Mammary epithelial cell (primary cell): ENCODE results near the gene NLN.
"Not testable (repeated sequence)": the region's sequence is repeated elsewhere in the genome, so short reads cannot be mapped to it uniquely, and the experiment has no call there.

ENCODE experiments used
- EZH2 ChIP-seq: IDR thresholded peaks from 2 replicates; pipeline ENCODE4 v1.6.1; 2012; ENCODE audit warnings: low read length, inconsistent platforms, borderline replicate concordance
- TF ChIP-seq, protein P1 (sequence below), 2 donors: IDR thresholded peaks in 1 of 2; conservative IDR thresholded peaks in 1 of 2; 2 replicates each; pipeline ENCODE4 v1.5.1; 2011 to 2012; ENCODE audit warnings: inconsistent platforms in 2 of 2, low read length in 2 of 2, mild to moderate bottlenecking in 2 of 2, control low read depth in 1 of 2, low read depth in 1 of 2; ENCODE audit not compliant: insufficient read depth in 1 of 2; ENCODE audit errors: extremely low read depth in 1 of 2

DNA sequence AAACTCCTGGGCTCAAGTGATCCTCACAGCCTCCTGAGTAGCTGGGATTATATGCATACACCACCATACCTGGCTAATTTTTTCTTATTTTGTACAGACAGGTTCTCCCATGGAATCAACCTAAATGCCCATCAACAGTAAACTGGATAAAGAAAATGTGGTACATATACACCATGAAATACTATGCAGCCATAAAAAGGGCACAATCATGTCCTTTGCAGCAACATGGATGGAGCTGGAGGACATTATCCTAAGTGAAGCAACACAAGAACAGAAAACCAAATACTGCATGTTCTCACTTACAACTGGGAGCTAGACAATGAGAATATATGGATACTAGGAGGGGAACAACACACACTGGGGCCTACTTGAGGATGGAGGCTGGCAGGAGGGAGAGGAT is 117.2 kb downstream of the NLN start:
- TF ChIP-seq, protein P1, sequence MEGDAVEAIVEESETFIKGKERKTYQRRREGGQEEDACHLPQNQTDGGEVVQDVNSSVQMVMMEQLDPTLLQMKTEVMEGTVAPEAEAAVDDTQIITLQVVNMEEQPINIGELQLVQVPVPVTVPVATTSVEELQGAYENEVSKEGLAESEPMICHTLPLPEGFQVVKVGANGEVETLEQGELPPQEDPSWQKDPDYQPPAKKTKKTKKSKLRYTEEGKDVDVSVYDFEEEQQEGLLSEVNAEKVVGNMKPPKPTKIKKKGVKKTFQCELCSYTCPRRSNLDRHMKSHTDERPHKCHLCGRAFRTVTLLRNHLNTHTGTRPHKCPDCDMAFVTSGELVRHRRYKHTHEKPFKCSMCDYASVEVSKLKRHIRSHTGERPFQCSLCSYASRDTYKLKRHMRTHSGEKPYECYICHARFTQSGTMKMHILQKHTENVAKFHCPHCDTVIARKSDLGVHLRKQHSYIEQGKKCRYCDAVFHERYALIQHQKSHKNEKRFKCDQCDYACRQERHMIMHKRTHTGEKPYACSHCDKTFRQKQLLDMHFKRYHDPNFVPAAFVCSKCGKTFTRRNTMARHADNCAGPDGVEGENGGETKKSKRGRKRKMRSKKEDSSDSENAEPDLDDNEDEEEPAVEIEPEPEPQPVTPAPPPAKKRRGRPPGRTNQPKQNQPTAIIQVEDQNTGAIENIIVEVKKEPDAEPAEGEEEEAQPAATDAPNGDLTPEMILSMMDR (conservative IDR thresholded peaks at IDR 0.05 in 1 of 2, IDR thresholded peaks at IDR 0.05 in 1 of 2; ENCODE audit: extremely low read depth in 1 of 2, insufficient read depth in 1 of 2, low read depth in 1 of 2, low read length in 2 of 2), result not testable (repeated sequence)
- TF ChIP-seq EZH2, result not testable (repeated sequence)
